ENCODE results near the gene BACE2. TPM values are rescaled to one million over a fixed set of nuclear protein-coding genes. Genes with fewer than 3 reads are reported as not detected.

The BACE2 gene
- total RNA-seq, 1 experiment from 2014 or later = 23.2 TPM

- Histone ChIP-seq H3K9me3 (ENCODE audit: control insufficient read depth in 1 of 2, insufficient read depth in 1 of 2, low read depth in 1 of 2, low read length in 2 of 2) (no peaks in the 10 kb centered on the region), H3K36me3 (ENCODE audit: control insufficient read depth in 1 of 2, insufficient read depth in 2 of 2, low read length in 2 of 2) (peaks cover 3 to 6% of the 10 kb centered on the region in 2 experiments; a peak in 2 of 4 replicates), H2AFZ (ENCODE audit: low read depth, low read length, poor library complexity, severe bottlenecking) (no peak overlapping the region), H3K9ac (ENCODE audit: low read length) (no peak overlapping the region), H3K27me3 (ENCODE audit: insufficient read depth, low read length) (no peaks in the 10 kb centered on the region), H3K27ac (ENCODE audit: low read depth, low read length) (no peak overlapping the region), H4K20me1 (ENCODE audit: insufficient read depth) (no peaks in the 10 kb centered on the region), H3K4me3 (replicated peaks in 1 of 2; ENCODE audit: low read depth in 1 of 2, low read length in 2 of 2) (no peak overlapping the region), H3K4me1 (ENCODE audit: control insufficient read depth in 1 of 2, insufficient read depth in 2 of 2, low read length in 2 of 2) (no peaks in the 10 kb centered on the region), H3K9me2 (ENCODE audit: insufficient read depth) (no peaks in the 10 kb centered on the region), H3K4me2 (ENCODE audit: low read length) (no peak overlapping the region), H3K79me2 (ENCODE audit: insufficient read depth, low read length) (no peaks in the 10 kb centered on the region)
- intact Hi-C loops (cut with micrococcal nuclease) = no loop called here
- ChIA-PET POLR2A (no interaction called here), RAD21 (ENCODE audit: low non-redundant PET in 1 of 2, low total read pairs in 2 of 2, uncharacterized antibody in 2 of 2, unreplicated experiment in 2 of 2) (no interaction called here), CTCF (no interaction called here)
- no peak for ATAC-seq
- no peak for DNase-seq (ENCODE audit: low read depth, low spot score)
- no peak for TF ChIP-seq JUND (IDR thresholded peaks at IDR 0.05)
- TF ChIP-seq REST (IDR thresholded peaks at IDR 0.05; ENCODE audit: low read depth) = no peak
- TF ChIP-seq ZFX (IDR thresholded peaks at IDR 0.05) = no peak
- no peak for TF ChIP-seq SP1 (IDR thresholded peaks at IDR 0.05; ENCODE audit: low read depth)
- no peak for TF ChIP-seq EZH2 (IDR thresholded peaks at IDR 0.05)
- no peak for TF ChIP-seq RAD21 (IDR thresholded peaks at IDR 0.05; ENCODE audit: low read depth)
- TF ChIP-seq TCF7L2 (IDR thresholded peaks at IDR 0.05; ENCODE audit: borderline replicate concordance, extremely low read depth, insufficient read depth, insufficient read length) = no peak
- no peak for TF ChIP-seq EGR1 (IDR thresholded peaks at IDR 0.05; ENCODE audit: low read depth)
- TF ChIP-seq MAX (IDR thresholded peaks at IDR 0.05) = no peak
- TF ChIP-seq CEBPB (IDR thresholded peaks at IDR 0.05; ENCODE audit: low read depth) = no peak
- no peak for TF ChIP-seq FOSL1 (IDR thresholded peaks at IDR 0.05; ENCODE audit: low read depth)
- TF ChIP-seq CBX3 (IDR thresholded peaks at IDR 0.05; ENCODE audit: low read depth) = no peak
- no peak for TF ChIP-seq SRF (IDR thresholded peaks at IDR 0.05; ENCODE audit: low read depth)
- TF ChIP-seq ELF1 (IDR thresholded peaks at IDR 0.05; ENCODE audit: borderline replicate concordance, low read depth) = no peak
- BruUV-seq (replicated peaks) = no TSS peak
Measured at GRCh38 chr21:41247561-41248545, 79.9 kb downstream of the BACE2 start.

Measured in HCT116 (cell line).